HUES64 (cell line): ENCODE measurements around the gene PLEKHA5. TPM values are rescaled to one million over a fixed set of nuclear protein-coding genes. Genes with fewer than 3 reads are reported as not detected.
"Not testable (repeated sequence)": the region's sequence is repeated elsewhere in the genome, so short reads cannot be mapped to it uniquely, and the experiment has no call there.

Source experiments
- H3K27ac ChIP-seq: 2 replicates; pipeline ENCODE4 v1.7.0; 2013; ENCODE audit warnings: low read depth, low read length, inconsistent platforms
- H3K27me3 ChIP-seq: 2 replicates; pipeline ENCODE4 v1.6.1; 2013; ENCODE audit warnings: mild to moderate bottlenecking, low read length; ENCODE audit not compliant: insufficient read depth
- H3K36me3 ChIP-seq: 2 replicates; pipeline ENCODE4 v1.6.1; 2013; ENCODE audit warnings: mild to moderate bottlenecking, low read length; ENCODE audit not compliant: insufficient read depth
- H3K4me1 ChIP-seq: 2 replicates; pipeline ENCODE4 v1.6.1; 2013; ENCODE audit warnings: mild to moderate bottlenecking, low read length, moderate library complexity; ENCODE audit not compliant: insufficient read depth
- H3K4me3 ChIP-seq: 2 replicates; pipeline ENCODE4 v1.5.1; 2013; ENCODE audit warnings: mild to moderate bottlenecking, low read length, moderate library complexity
- H3K9ac ChIP-seq: 2 replicates; pipeline ENCODE4 v1.6.1; 2013; ENCODE audit warnings: mild to moderate bottlenecking, low read depth, low read length
- H3K9me3 ChIP-seq: 2 replicates; pipeline ENCODE4 v1.6.1; 2013; ENCODE audit warnings: low read depth, low read length; ENCODE audit not compliant: insufficient read depth
- WGBS: fragments of 150-250, 120-280 bp; methylation state at CpG from one replicate; pipeline ENCODE4 v1.1.7; 2013; ENCODE audit warnings: missing lambda C conversion rate; 5-methylcytosine and 5-hydroxymethylcytosine counted together
- polyA plus RNA-seq, 2 experiments: library from polyadenylated mRNA; stranded (reverse); fragments of 50-300 nt; gene quantifications; one replicate each; pipeline ENCODE4 v1.2.3, GENCODE V29; 2013

The PLEKHA5 gene, protein sequence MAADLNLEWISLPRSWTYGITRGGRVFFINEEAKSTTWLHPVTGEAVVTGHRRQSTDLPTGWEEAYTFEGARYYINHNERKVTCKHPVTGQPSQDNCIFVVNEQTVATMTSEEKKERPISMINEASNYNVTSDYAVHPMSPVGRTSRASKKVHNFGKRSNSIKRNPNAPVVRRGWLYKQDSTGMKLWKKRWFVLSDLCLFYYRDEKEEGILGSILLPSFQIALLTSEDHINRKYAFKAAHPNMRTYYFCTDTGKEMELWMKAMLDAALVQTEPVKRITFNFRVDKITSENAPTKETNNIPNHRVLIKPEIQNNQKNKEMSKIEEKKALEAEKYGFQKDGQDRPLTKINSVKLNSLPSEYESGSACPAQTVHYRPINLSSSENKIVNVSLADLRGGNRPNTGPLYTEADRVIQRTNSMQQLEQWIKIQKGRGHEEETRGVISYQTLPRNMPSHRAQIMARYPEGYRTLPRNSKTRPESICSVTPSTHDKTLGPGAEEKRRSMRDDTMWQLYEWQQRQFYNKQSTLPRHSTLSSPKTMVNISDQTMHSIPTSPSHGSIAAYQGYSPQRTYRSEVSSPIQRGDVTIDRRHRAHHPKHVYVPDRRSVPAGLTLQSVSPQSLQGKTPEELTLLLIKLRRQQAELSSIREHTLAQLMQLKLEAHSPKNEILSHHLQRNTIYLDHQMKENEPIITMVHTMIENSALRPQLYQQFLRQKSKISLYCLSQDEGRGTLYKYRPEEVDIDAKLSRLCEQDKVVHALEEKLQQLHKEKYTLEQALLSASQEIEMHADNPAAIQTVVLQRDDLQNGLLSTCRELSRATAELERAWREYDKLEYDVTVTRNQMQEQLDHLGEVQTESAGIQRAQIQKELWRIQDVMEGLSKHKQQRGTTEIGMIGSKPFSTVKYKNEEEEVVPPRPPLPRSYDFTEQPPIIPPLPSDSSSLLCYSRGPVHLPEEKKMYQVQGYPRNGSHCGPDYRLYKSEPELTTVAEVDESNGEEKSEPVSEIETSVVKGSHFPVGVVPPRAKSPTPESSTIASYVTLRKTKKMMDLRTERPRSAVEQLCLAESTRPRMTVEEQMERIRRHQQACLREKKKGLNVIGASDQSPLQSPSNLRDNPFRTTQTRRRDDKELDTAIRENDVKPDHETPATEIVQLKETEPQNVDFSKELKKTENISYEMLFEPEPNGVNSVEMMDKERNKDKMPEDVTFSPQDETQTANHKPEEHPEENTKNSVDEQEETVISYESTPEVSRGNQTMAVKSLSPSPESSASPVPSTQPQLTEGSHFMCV
- polyA plus RNA-seq (2013, experiment 1 of 2): 46.4 TPM
- 49.8 TPM for polyA plus RNA-seq (2013, experiment 2 of 2)

- Histone ChIP-seq H3K27ac (peak within 1 kb of the TSS; percentile 96), H3K4me3 (peak within 1 kb of the TSS; percentile 84), H3K9ac (peak within 1 kb of the TSS; percentile 84), H3K4me1 (peaks cover 37% of the 10 kb centered on the region), H3K36me3 (peaks cover 31% of the 10 kb centered on the region), H3K27me3 (no peaks in the 10 kb centered on the region), H3K9me3 (peaks cover 20% of the 10 kb centered on the region)
- WGBS: under 1% methylated on average over 103 of the region's 103 CpGs
Observed at GRCh38 chr12:19129486-19130223, at the start of gene PLEKHA5. Gene PLEKHA5, plus strand, starts transcription at chr12:19129733. Its CDS starts 67 bp downstream, at chr12:19129800.

GRCh38 chr12:19080918-19081317 is 48.6 kb upstream of the PLEKHA5 start:
- Histone ChIP-seq H3K27ac (no peak overlapping the region), H3K9ac (no peak overlapping the region), H3K9me3 (peaks cover 4% of the 10 kb centered on the region; the same call in 1 of the 2 replicates), H3K27me3 (no peaks in the 10 kb centered on the region), H3K4me1 (no peaks in the 10 kb centered on the region; the same call in 1 of the 2 replicates), H3K36me3 (no peaks in the 10 kb centered on the region), H3K4me3 (no peak overlapping the region)
- 90% methylated on average over 2 of the region's 2 CpGs for WGBS

- Histone ChIP-seq H3K27ac (no peak overlapping the region), H3K27me3 (no peaks in the 10 kb centered on the region), H3K4me1 (no peaks in the 10 kb centered on the region; the same call in 1 of the 2 replicates), H3K9ac (no peak overlapping the region), H3K9me3 (peaks cover 4% of the 10 kb centered on the region; the same call in 1 of the 2 replicates), H3K36me3 (no peaks in the 10 kb centered on the region), H3K4me3 (no peak overlapping the region)
- 96% methylated on average over 7 of the region's 7 CpGs for WGBS
Observed at GRCh38 chr12:19082365-19082911, 47.1 kb upstream of the PLEKHA5 start.

- H3K4me3 ChIP-seq: no peak overlapping the region
- H3K9me3 ChIP-seq: peaks cover 4% of the 10 kb centered on the region; the same call in 1 of the 2 replicates
- H3K36me3 ChIP-seq: no peaks in the 10 kb centered on the region
- no peak overlapping the region for H3K9ac ChIP-seq
- H3K27ac ChIP-seq: no peak overlapping the region
- H3K4me1 ChIP-seq: no peaks in the 10 kb centered on the region
- WGBS: 93% methylated on average over 4 of the region's 4 CpGs
- H3K27me3 ChIP-seq: no peaks in the 10 kb centered on the region
Observed at GRCh38 chr12:19084547-19084946, 45.0 kb upstream of the PLEKHA5 start.

GRCh38 chr12:19085090-19085489 is 44.4 kb upstream of the PLEKHA5 start:
- Histone ChIP-seq H3K9ac (no peak overlapping the region), H3K27me3 (no peaks in the 10 kb centered on the region), H3K4me3 (no peak overlapping the region), H3K9me3 (peaks cover 4% of the 10 kb centered on the region; the same call in 1 of the 2 replicates), H3K27ac (no peak overlapping the region), H3K36me3 (no peaks in the 10 kb centered on the region), H3K4me1 (no peaks in the 10 kb centered on the region)
- 94% methylated on average over 2 of the region's 2 CpGs for WGBS

DNA sequence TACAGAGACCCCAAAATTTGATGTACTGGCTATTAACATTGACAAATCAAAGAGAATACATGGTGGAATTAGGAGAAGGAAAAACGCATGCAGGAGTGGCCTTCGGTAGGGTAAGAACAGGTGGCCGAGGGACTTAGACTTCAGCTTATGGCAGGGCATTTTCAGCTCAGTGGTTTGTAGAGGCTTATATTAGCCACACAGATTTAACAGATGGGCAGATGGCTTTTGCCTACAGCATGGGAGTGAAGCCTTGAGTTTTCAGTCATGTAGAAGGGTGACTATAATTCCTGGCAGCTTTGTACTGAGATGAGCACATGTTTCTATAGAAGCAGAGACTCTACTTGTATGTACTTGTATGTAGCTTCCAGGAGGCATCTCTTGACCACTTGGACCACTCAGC is 40.9 kb upstream of the PLEKHA5 start:
- Histone ChIP-seq H3K27me3 (no peaks in the 10 kb centered on the region), H3K4me1 (no peaks in the 10 kb centered on the region), H3K4me3 (no peak overlapping the region), H3K9me3 (peaks cover 4% of the 10 kb centered on the region; the same call in 1 of the 2 replicates), H3K36me3 (no peaks in the 10 kb centered on the region), H3K27ac (no peak overlapping the region), H3K9ac (no peak overlapping the region)
- 93% methylated on average over 3 of the region's 3 CpGs for WGBS

GRCh38 chr12:19092482-19092881 is 37.1 kb upstream of the PLEKHA5 start:
- not testable (repeated sequence) for H3K4me1 ChIP-seq, H3K9me3 ChIP-seq, H3K36me3 ChIP-seq, H3K27ac ChIP-seq, H3K4me3 ChIP-seq, H3K27me3 ChIP-seq, H3K9ac ChIP-seq
- 80% methylated on average over 1 of the region's 4 CpGs for WGBS

DNA sequence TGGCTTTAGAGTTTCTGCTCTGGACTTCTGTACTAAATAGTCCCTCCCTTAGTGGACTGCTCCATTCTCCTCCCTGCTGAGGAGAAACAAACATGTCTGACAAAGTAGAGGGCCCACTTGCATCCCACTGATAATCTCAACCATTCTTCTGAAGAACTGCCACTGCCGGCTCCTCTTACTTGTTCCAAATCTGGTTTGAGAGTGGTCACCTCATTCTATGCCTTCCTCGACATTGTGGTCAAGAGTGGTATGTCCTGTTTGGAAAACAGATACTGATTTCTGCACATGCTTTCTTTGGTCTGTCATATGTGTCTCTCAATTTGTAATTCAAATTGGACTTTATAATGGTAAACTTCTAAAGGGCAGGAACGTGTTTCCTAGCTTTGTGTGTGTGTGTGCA is 36.3 kb upstream of the PLEKHA5 start:
- Histone ChIP-seq H3K27me3 (no peaks in the 10 kb centered on the region), H3K36me3 (no peaks in the 10 kb centered on the region), H3K27ac (no peak overlapping the region), H3K4me1 (no peaks in the 10 kb centered on the region), H3K9me3 (no peaks in the 10 kb centered on the region), H3K9ac (no peak overlapping the region), H3K4me3 (no peak overlapping the region)
- 98% methylated on average over 3 of the region's 3 CpGs for WGBS

- H3K27me3 ChIP-seq: no peaks in the 10 kb centered on the region
- H3K4me1 ChIP-seq: no peaks in the 10 kb centered on the region
- no peak overlapping the region for H3K9ac ChIP-seq
- WGBS: 92% methylated on average over 3 of the region's 3 CpGs
- H3K36me3 ChIP-seq: no peaks in the 10 kb centered on the region
- no peak overlapping the region for H3K4me3 ChIP-seq
- no peaks in the 10 kb centered on the region for H3K9me3 ChIP-seq
- H3K27ac ChIP-seq: no peak overlapping the region
Observed at GRCh38 chr12:19095331-19095730, 34.2 kb upstream of the PLEKHA5 start.
